Keratinocyte (primary cell): ENCODE data around the gene ASTN2. TPM values are rescaled to one million over a fixed set of nuclear protein-coding genes. Genes with fewer than 3 reads are reported as not detected.

Experiments
- DNase-seq: peaks from one replicate; pipeline ENCODE4 v3.0.0-alpha.2; 2011; ENCODE audit warnings: low read depth, missing footprints, low spot score
- FAIRE-seq: peaks from 2 replicates; lab custom pipeline; 2011; peaks lifted over from hg19 to GRCh38; lab: Jason Lieb, UNC
- H2AFZ ChIP-seq: 2 replicates; pipeline ENCODE4 v1.6.0; 2012; ENCODE audit warnings: low read length, control low read depth, inconsistent platforms; ENCODE audit not compliant: control insufficient read depth
- H3K27ac ChIP-seq: 2 replicates; pipeline ENCODE4 v1.5.1; 2011; ENCODE audit warnings: low read length; ENCODE audit not compliant: control insufficient read depth, insufficient read depth
- H3K27me3 ChIP-seq: 3 replicates; pipeline ENCODE4 v1.6.0; 2011; ENCODE audit warnings: low read length; ENCODE audit not compliant: control insufficient read depth, insufficient read depth; ENCODE audit errors: extremely low read depth
- H3K36me3 ChIP-seq, 2 experiments: 2 replicates in 1 of 2; 3 replicates in 1 of 2; pipeline ENCODE4 v1.5.1; 2011; ENCODE audit warnings: low read length in 2 of 2, mild to moderate bottlenecking in 1 of 2; ENCODE audit not compliant: control insufficient read depth in 2 of 2, insufficient read depth in 2 of 2; ENCODE audit errors: extremely low read depth in 1 of 2
- H3K4me1 ChIP-seq: 3 replicates; pipeline ENCODE4 v1.5.1; 2011; ENCODE audit warnings: low read length; ENCODE audit not compliant: control insufficient read depth, insufficient read depth; ENCODE audit errors: extremely low read depth
- H3K4me2 ChIP-seq: 3 replicates; pipeline ENCODE4 v1.6.0; 2011; ENCODE audit warnings: low read depth, low read length; ENCODE audit not compliant: control insufficient read depth, insufficient read depth; ENCODE audit errors: extremely low read depth
- H3K4me3 ChIP-seq, 3 experiments: fragments of 200-600 bp in 1 of 3; sonication (generic) in 1 of 3; 2 replicates in 2 of 3; 3 replicates in 1 of 3; pipeline ENCODE4 v1.5.1; 2011 to 2016; ENCODE audit warnings: low read length in 3 of 3, mild to moderate bottlenecking in 3 of 3, control low read depth in 2 of 3, inconsistent platforms in 1 of 3, low read depth in 1 of 3, mixed read lengths in 1 of 3, mixed run types in 1 of 3, moderate library complexity in 1 of 3; ENCODE audit not compliant: control insufficient read depth in 2 of 3, insufficient read depth in 2 of 3; ENCODE audit errors: extremely low read depth in 1 of 3
- H3K79me2 ChIP-seq: 2 replicates; pipeline ENCODE4 v1.6.0; 2012; ENCODE audit warnings: low read length; ENCODE audit not compliant: control insufficient read depth, insufficient read depth
- H3K9ac ChIP-seq: 3 replicates; pipeline ENCODE4 v1.6.0; 2011; ENCODE audit warnings: low read length; ENCODE audit not compliant: control insufficient read depth, insufficient read depth; ENCODE audit errors: extremely low read depth
- H3K9me1 ChIP-seq: 3 replicates; pipeline ENCODE4 v1.6.0; 2011; ENCODE audit warnings: low read length; ENCODE audit not compliant: control insufficient read depth, insufficient read depth; ENCODE audit errors: extremely low read depth
- H3K9me3 ChIP-seq: 2 replicates; pipeline ENCODE4 v1.5.1; 2012; ENCODE audit warnings: low read depth, low read length; ENCODE audit not compliant: control insufficient read depth
- H4K20me1 ChIP-seq: 3 replicates; pipeline ENCODE4 v1.6.0; 2011; ENCODE audit warnings: low read length; ENCODE audit not compliant: control insufficient read depth, insufficient read depth; ENCODE audit errors: extremely low read depth
- CTCF ChIP-seq, 3 experiments: IDR thresholded peaks in 1 of 3; conservative IDR thresholded peaks in 1 of 3; optimal IDR thresholded peaks in 1 of 3; 2 replicates in 2 of 3; 3 replicates in 1 of 3; pipeline versions ENCODE3 to v1.5.1; 2011; ENCODE audit warnings: low read length in 3 of 3, mild to moderate bottlenecking in 3 of 3, moderate library complexity in 2 of 3, control low read depth in 1 of 3, inconsistent platforms in 1 of 3; ENCODE audit not compliant: insufficient read depth in 2 of 3; ENCODE audit errors: extremely low read depth in 1 of 3
- EZH2 ChIP-seq: IDR thresholded peaks from one replicate; pipeline ENCODE4 v1.6.1; 2012; ENCODE audit warnings: inconsistent platforms, mild to moderate bottlenecking, low read length, moderate library complexity
- dilution Hi-C: fragments of 300-500 bp; cut with MboI; formaldehyde crosslinking; loops from one replicate; pipeline ENCODE4 v1.7.0; 2020; ENCODE audit warnings: low sequenced_read_pairs; ENCODE audit not compliant: extremely low pct_ligation_motif_present
- polyA plus RNA-seq, 5 experiments: library from polyadenylated mRNA; depleted of rRNA in 3 of 5; stranded (reverse) in 3 of 5; stranded (forward) in 1 of 5; unstranded in 1 of 5; fragments of >200 nt; gene quantifications; 1 replicate in 1 of 5; 2 replicates in 3 of 5; 3 replicates in 1 of 5; pipeline versions ENCODE4 v1.2.1 to v1.2.3, GENCODE V29; 2011 to 2012; ENCODE audit warnings: missing spikeins in 2 of 5, low read depth in 1 of 5, low replicate concordance in 1 of 5

ASTN2 gene
- polyA plus RNA-seq, 1 donor (not counting 4 experiments of a cell fraction or from before 2014, with no cell fraction given) = 0.31 TPM

- no peak overlapping the region for H3K27ac ChIP-seq
- H3K27me3 ChIP-seq = no peaks in the 10 kb centered on the region
- H3K9me3 ChIP-seq = no peaks in the 10 kb centered on the region
- DNase-seq (no peak), FAIRE-seq (no peak)
- H3K79me2 ChIP-seq = no peaks in the 10 kb centered on the region
- H3K9me1 ChIP-seq = no peaks in the 10 kb centered on the region
- dilution Hi-C loops = no loop called here
- H2AFZ ChIP-seq = no peak overlapping the region
- H3K36me3 ChIP-seq = no peaks in the 10 kb centered on the region
- TF ChIP-seq CTCF (optimal IDR thresholded peaks at IDR 0.05 in 1 of 3, IDR thresholded peaks at IDR 0.05 in 1 of 3, conservative IDR thresholded peaks at IDR 0.05 in 1 of 3; ENCODE audit: extremely low read depth in 1 of 3, insufficient read depth in 2 of 3, low read length in 3 of 3) (no peak), EZH2 (no peak)
- no peaks in the 10 kb centered on the region for H3K4me1 ChIP-seq
- H3K4me3 ChIP-seq = no peak overlapping the region
- H3K9ac ChIP-seq = no peak overlapping the region
- no peak overlapping the region for H3K4me2 ChIP-seq
- no peaks in the 10 kb centered on the region for H4K20me1 ChIP-seq
These were observed 962.6 kb downstream of the ASTN2 start for GRCh38 chr9:116452227-116452626.

GRCh38 chr9:116451500-116452115 is 963.2 kb downstream of the ASTN2 start:
- no peak for FAIRE-seq
- Histone ChIP-seq H3K9me1 (no peaks in the 10 kb centered on the region), H3K79me2 (no peaks in the 10 kb centered on the region), H3K9me3 (no peaks in the 10 kb centered on the region), H3K9ac (no peak overlapping the region), H3K27me3 (no peaks in the 10 kb centered on the region), H3K4me1 (no peaks in the 10 kb centered on the region), H3K27ac (no peak overlapping the region), H2AFZ (no peak overlapping the region), H3K36me3 (no peaks in the 10 kb centered on the region), H3K4me2 (no peak overlapping the region), H3K4me3 (no peak overlapping the region), H4K20me1 (no peaks in the 10 kb centered on the region)
- dilution Hi-C loops = no loop called here
- DNase-seq = no peak
- TF ChIP-seq CTCF (optimal IDR thresholded peaks at IDR 0.05 in 1 of 3, IDR thresholded peaks at IDR 0.05 in 1 of 3, conservative IDR thresholded peaks at IDR 0.05 in 1 of 3; ENCODE audit: extremely low read depth in 1 of 3, insufficient read depth in 2 of 3, low read length in 3 of 3) (no peak), EZH2 (no peak)
